HL-60/S4 treated with phorbol 12-myristate 13-acetate at 8.2 ng/mL for 4 days and 3 days (cell line): ENCODE measurements around the gene LRRC23.

Experiments used
- in situ Hi-C: fragments of 300-500 bp; cut with MboI; formaldehyde crosslinking; loops from 2 replicates; pipeline ENCODE4 v1.15.0; 2022; ENCODE audit warnings: low sequenced_read_pairs

Gene LRRC23

GRCh38 chr12:6923851-6924250 is 19.2 kb downstream of the LRRC23 start:
- in situ Hi-C loops: no loop called here

- in situ Hi-C loops: no loop called here
Measured at GRCh38 chr12:6925239-6925539, 20.6 kb downstream of the LRRC23 start.

GRCh38 chr12:6925540-6926279 is 21.1 kb downstream of the LRRC23 start:
- in situ Hi-C loops: no loop called here

DNA sequence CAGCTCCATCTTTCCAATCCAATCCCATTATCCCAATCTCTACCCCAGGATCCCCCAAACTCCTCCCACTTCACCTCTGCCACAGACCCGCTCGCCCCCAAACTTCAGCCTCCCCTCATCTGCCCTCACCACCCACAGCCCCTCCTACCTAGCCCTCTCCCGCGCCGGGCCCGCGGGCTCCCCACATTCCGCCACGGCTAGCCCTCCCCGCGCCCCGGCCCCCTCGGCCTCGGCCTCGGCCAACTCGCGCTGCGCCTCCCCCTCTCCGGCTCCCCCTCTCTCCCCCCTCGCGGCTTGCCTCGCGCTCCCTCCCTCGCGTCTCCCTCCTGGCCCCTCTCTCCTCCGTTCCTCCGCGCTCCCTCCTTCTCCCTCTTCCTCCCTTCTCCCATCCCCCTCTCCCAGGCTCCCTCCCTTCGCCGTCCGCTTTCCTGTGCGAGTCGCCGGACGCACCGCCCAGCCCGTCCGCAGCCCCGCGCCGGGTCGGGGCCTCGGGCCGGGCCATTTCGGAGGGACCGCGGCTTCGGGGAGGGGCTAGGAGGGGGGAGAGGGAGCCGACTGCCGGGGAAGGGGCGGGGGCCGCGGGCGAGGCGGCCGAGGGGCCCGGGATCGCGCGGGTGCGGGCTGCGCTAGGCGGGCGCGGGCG is 22.9 kb downstream of the LRRC23 start, which contains the start of gene ATN1:
Gene ATN1 (plus strand): TSS at position 581 of the 643 bp plus-strand sequence. CDS start 6,043 bp downstream, outside the sequence.
- in situ Hi-C loops: no loop called here

DNA sequence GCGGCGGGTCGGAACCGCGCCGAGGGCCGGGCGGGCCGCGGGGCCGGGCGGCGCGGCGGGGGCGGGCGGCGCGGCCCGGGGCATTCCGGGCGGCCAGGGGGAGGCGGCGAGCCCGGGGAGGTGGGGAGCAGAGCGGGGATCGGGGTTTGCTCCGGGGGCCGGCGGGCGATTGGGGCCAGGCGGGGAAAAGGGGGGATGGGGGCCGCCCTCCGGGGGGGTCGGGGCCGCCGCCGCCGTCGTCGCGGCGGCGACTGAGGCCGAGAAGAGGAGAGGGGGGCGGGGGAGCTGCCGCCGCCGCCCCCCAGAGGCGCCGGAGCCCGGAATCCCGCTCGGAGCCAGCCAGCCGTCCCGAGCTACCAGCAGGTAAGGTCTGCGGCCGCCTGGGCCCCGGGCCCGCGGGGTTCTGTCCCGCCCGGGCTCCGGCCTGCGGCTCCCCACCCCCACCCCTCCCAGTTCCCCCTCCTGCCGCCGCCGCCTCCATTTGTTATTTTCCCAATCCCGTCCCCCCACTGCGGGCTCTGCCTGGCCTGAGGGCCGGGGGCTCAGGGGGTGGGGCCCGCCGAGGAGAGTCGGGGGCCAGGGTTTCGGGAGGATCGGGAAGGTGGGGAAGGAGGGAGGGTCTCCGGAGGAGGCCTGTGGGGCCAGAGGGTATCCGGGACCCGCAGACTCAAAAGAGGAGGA is 23.5 kb downstream of the LRRC23 start:
- in situ Hi-C loops: no loop called here

- in situ Hi-C loops: no loop called here
Measured at GRCh38 chr12:6928703-6929407, 24.2 kb downstream of the LRRC23 start.

DNA sequence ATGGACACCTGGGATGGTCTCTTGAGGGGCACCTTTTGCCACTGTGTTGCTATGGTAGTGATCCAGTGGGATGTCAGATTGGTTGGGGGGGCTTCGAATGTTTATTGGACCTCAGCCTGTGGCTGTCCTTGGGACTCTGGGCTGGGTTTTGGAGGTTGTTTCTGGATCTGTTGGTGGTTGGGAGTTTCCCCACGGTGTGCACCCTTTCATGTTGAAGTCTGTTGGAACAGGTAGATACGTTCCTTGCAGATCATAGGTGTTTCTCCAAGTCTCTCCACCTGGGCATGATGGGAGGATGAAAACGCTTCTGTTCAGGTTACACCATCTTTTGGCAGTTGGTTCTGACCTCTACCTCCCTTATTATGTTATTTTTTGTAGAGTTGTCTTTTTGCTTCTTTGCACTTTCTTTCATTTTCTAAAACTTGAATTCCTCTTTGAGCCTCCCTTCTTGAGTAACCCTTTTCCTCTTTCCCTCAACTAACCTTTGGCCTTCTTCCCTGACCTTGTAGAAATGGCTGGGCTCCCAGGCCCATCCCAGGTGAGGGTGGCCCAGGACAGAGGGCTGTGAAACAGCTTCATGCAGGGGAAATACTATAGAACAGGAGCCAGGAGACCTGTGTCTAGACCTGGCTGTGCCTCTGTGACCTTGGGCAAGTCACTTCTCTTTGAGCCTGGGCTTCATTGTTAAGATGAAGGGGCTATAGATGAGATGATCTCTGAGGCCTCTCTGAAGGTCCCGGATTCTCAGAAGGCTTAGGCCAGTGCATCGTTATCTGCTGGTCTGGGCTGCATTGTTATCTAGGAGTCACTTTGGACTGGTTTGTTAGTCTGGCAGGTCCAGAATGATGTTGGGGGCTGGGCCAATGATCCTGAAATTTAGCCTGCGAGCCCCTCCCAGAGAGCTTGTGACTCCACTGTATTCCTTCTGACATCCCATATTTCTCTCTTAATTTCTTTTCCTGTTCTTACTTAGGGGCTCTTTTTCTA is 25.1 kb downstream of the LRRC23 start:
- in situ Hi-C loops: no loop called here

DNA sequence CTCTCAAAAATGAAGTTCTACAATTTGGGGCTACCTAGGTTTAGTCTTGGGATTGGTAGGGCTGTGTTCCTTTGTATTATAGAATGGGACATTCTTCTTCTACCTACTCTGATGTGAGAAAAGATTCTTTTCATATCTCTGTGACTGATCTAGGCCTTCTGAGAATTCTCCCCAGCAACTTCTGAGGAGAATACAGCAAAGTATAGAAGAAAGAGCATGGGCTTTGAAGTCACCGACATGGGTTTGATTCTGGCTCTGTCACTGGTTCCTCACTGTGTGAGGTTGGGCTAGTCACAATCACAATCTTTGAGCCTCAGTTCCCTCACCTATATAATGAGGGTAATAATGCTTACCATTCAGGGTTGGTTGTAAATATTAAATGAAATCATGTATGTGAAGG is 28.1 kb downstream of the LRRC23 start:
- in situ Hi-C loops: no loop called here

DNA sequence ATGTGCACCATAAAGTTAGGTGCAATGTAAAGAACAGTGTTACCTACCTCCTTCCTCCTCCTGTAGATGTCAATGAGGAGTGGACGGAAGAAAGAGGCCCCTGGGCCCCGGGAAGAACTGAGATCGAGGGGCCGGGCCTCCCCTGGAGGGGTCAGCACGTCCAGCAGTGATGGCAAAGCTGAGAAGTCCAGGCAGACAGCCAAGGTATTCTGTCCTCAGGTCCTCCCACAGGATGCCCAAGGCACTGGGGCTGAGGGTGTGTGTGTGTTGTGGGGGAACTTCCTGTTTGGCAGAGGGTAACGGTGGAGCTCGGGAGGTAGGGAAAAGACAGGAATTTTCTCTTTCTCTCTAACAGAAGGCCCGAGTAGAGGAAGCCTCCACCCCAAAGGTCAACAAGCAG is 29.5 kb downstream of the LRRC23 start:
- in situ Hi-C loops: no loop called here

- in situ Hi-C loops: no loop called here
Measured at GRCh38 chr12:6935371-6936193, 31.0 kb downstream of the LRRC23 start.

DNA sequence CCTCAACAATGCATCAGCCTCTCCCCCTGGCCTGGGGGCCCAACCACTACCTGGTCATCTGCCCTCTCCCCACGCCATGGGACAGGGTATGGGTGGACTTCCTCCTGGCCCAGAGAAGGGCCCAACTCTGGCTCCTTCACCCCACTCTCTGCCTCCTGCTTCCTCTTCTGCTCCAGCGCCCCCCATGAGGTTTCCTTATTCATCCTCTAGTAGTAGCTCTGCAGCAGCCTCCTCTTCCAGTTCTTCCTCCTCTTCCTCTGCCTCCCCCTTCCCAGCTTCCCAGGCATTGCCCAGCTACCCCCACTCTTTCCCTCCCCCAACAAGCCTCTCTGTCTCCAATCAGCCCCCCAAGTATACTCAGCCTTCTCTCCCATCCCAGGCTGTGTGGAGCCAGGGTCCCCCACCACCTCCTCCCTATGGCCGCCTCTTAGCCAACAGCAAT is 31.6 kb downstream of the LRRC23 start:
- in situ Hi-C loops: no loop called here

GRCh38 chr12:6936636-6937480 is 32.2 kb downstream of the LRRC23 start:
- in situ Hi-C loops: no loop called here

DNA sequence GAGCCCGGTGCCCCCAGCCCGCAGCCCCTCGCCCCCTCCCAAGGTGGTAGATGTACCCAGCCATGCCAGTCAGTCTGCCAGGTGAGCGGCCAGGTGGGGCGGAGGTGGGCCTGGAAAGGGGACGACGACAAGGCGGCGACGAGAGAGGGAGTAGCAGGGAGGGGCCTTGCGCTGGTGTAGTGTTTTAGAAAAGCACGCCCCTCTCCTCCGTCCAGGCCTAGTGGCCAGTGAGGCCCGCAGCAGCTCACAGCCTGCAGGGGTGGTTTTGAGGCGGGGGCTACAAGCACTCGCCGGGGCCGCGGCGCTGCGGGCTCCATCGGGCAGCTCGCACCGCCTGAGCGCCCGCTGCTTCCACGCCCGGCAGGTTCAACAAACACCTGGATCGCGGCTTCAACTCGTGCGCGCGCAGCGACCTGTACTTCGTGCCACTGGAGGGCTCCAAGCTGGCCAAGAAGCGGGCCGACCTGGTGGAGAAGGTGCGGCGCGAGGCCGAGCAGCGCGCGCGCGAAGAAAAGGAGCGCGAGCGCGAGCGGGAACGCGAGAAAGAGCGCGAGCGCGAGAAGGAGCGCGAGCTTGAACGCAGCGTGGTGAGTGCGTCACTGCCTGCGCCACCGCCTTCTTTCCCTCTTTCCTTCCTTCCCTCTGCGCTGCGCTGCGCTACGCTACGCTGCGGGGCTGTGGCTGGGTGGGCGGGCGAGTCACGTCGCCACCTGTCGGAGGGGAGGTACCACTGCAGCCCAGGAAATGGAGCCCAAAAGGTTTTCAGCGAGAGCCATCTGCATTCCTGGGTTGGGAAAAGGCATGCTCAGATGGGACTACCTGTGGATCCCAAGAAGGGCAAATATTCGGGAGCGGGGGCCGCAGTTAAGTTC is 33.1 kb downstream of the LRRC23 start:
- in situ Hi-C loops: no loop called here

DNA sequence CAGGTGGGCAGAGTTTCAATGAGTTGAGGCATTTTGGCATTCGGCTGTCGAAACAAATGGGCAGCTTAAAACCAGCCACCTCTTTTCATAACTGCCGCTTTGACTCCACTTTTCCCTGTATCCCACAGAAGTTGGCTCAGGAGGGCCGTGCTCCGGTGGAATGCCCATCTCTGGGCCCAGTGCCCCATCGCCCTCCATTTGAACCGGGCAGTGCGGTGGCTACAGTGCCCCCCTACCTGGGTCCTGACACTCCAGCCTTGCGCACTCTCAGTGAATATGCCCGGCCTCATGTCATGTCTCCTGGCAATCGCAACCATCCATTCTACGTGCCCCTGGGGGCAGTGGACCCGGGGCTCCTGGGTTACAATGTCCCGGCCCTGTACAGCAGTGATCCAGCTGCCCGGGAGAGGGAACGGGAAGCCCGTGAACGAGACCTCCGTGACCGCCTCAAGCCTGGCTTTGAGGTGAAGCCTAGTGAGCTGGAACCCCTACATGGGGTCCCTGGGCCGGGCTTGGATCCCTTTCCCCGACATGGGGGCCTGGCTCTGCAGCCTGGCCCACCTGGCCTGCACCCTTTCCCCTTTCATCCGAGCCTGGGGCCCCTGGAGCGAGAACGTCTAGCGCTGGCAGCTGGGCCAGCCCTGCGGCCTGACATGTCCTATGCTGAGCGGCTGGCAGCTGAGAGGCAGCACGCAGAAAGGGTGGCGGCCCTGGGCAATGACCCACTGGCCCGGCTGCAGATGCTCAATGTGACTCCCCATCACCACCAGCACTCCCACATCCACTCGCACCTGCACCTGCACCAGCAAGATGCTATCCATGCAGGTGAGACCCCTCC is 34.0 kb downstream of the LRRC23 start:
- in situ Hi-C loops: no loop called here

DNA sequence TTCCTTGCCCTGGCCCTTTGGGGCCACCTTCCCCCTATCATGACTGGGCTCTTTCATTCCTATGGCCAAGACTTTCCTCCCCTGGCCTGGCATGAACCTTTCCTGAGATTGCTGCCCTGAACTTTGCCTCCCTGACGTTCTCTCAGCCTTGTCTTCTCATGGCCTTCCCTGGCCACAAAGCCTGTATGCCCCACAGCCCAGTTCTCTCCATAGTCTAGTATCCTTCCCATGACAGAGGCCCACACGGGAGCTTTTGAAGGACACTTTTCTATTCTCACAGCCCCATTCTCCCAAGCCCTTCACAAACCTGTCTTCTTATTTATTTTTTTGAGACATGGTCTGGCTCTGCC is 34.5 kb downstream of the LRRC23 start:
- in situ Hi-C loops: no loop called here

GRCh38 chr12:6941267-6941666 is 36.6 kb downstream of the LRRC23 start:
- in situ Hi-C loops: no loop called here

GRCh38 chr12:6941782-6942181 is 37.2 kb downstream of the LRRC23 start:
- in situ Hi-C loops: no loop called here
